Activated B cell treated with CpG ODN at 0.5 μM for 24 hours (primary cell): ENCODE results near the gene IL6R. TPM values are rescaled to one million over a fixed set of nuclear protein-coding genes. Genes with fewer than 3 reads are reported as not detected.

Experiments used
- ATAC-seq: fragments of 200-7000 bp; cut with Tn5 transposase; one replicate; pipeline ENCODE4 v1.10.0; 2021; ENCODE audit warnings: low read depth, mild to moderate bottlenecking, moderate library complexity
- CTCF ChIA-PET: fragments of 350-600 bp; sonication (Branson Sonifier 250); formaldehyde crosslinking; loops from one replicate; lab custom pipeline; 2021; ENCODE audit warnings: antibody characterized with exemption; lab: Charles Lee
- POLR2A ChIA-PET: fragments of 350-600 bp; sonication (Branson Sonifier 250); formaldehyde crosslinking; loops from one replicate; lab custom pipeline; 2021; ENCODE audit warnings: antibody characterized with exemption; lab: Charles Lee
- DNase-seq: peaks from one replicate; pipeline ENCODE4 v3.0.0; 2022
- H3K27ac Mint-ChIP-seq: one replicate; pipeline ENCODE4 v1.8.0; 2020; ENCODE audit warnings: mixed read lengths
- H3K27me3 Mint-ChIP-seq: one replicate; pipeline ENCODE4 v1.8.0; 2021; ENCODE audit warnings: mixed read lengths
- H3K36me3 Mint-ChIP-seq: one replicate; pipeline ENCODE4 v1.8.0; 2021; ENCODE audit warnings: low read depth, mixed read lengths
- H3K4me1 Mint-ChIP-seq: one replicate; pipeline ENCODE4 v1.8.0; 2021; ENCODE audit warnings: mixed read lengths
- H3K4me3 Mint-ChIP-seq: one replicate; pipeline ENCODE4 v1.8.0; 2020; ENCODE audit warnings: mild to moderate bottlenecking, mixed read lengths
- H3K9me3 Mint-ChIP-seq: one replicate; pipeline ENCODE4 v1.8.0; 2020; ENCODE audit warnings: mixed read lengths
- CTCF ChIP-seq: fragments of 200-600 bp; IDR thresholded peaks from one replicate; pipeline ENCODE4 v1.8.0; 2022; ENCODE audit warnings: antibody characterized with exemption, mild to moderate bottlenecking
- intact Hi-C: fragments of 100-400 bp; cut with micrococcal nuclease; formaldehyde crosslinking; loops from one replicate; pipeline ENCODE4 v1.15.1; 2024
- total RNA-seq: library from RNA; stranded (reverse); gene quantifications from 2 replicates; pipeline ENCODE4 v1.2.3, GENCODE V29; 2022

Gene IL6R
- total RNA-seq, 1 donor from 2014 or later, result 3.3 TPM

GRCh38 chr1:154466921-154467417, 61.8 kb downstream of the IL6R start:
- ATAC-seq (no peak), DNase-seq (no peak)
- Mint-ChIP-seq H3K27ac (no peak overlapping the region), H3K9me3 (no peaks in the 10 kb centered on the region), H3K4me3 (no peak overlapping the region), H3K4me1 (peaks cover 13% of the 10 kb centered on the region), H3K27me3 (no peaks in the 10 kb centered on the region), H3K36me3 (no peaks in the 10 kb centered on the region)
- POLR2A ChIA-PET, result interaction anchor here (0.7 kb wide), 1 partner anchor 22 kb away, joined by 3 read pairs; no protein-coding TSS in a partner anchor
- no peak for TF ChIP-seq CTCF
- intact Hi-C loops, result no loop called here
- CTCF ChIA-PET, result interaction anchor here (0.9 to 3.0 kb wide), 3 partner anchors 12 to 114 kb away, joined by 3 to 8 read pairs (median 3); no protein-coding TSS in a partner anchor

- no peaks in the 10 kb centered on the region for H3K27me3 Mint-ChIP-seq
- no peaks in the 10 kb centered on the region for H3K36me3 Mint-ChIP-seq
- peaks cover 13% of the 10 kb centered on the region for H3K4me1 Mint-ChIP-seq
- DNase-seq (no peak), ATAC-seq (no peak)
- TF ChIP-seq CTCF, result no peak
- CTCF ChIA-PET, result interaction anchor here (0.9 to 3.0 kb wide), 3 partner anchors 12 to 115 kb away, joined by 3 to 8 read pairs (median 3); no protein-coding TSS in a partner anchor
- H3K27ac Mint-ChIP-seq, result no peak overlapping the region
- intact Hi-C loops, result no loop called here
- H3K9me3 Mint-ChIP-seq, result no peaks in the 10 kb centered on the region
- no peak overlapping the region for H3K4me3 Mint-ChIP-seq
- POLR2A ChIA-PET, result interaction anchor here (0.5 to 0.7 kb wide), 3 partner anchors 11 to 196 kb away, joined by 3 to 4 read pairs (median 3); no protein-coding TSS in a partner anchor
These were observed 62.4 kb downstream of the IL6R start for GRCh38 chr1:154467434-154468102.

GRCh38 chr1:154468535-154469250, 63.5 kb downstream of the IL6R start:
- TF ChIP-seq CTCF, result no peak
- H3K4me1 Mint-ChIP-seq, result peaks cover 13% of the 10 kb centered on the region
- no peaks in the 10 kb centered on the region for H3K9me3 Mint-ChIP-seq
- DNase-seq (no peak), ATAC-seq (no peak)
- no peak overlapping the region for H3K4me3 Mint-ChIP-seq
- ChIA-PET CTCF (no interaction called here), POLR2A (no interaction called here)
- intact Hi-C loops, result no loop called here
- no peaks in the 10 kb centered on the region for H3K36me3 Mint-ChIP-seq
- no peaks in the 10 kb centered on the region for H3K27me3 Mint-ChIP-seq
- no peak overlapping the region for H3K27ac Mint-ChIP-seq

- intact Hi-C loops, result loop anchor here (10.0 kb wide), 1 partner anchor 115 kb away; no protein-coding TSS in a partner anchor
- no peak for ATAC-seq
- TF ChIP-seq CTCF, result no peak
- no peak for DNase-seq
- H3K4me1 Mint-ChIP-seq, result peaks cover 16% of the 10 kb centered on the region
- POLR2A ChIA-PET, result no interaction called here
- H3K27me3 Mint-ChIP-seq, result no peaks in the 10 kb centered on the region
- H3K9me3 Mint-ChIP-seq, result no peaks in the 10 kb centered on the region
- H3K36me3 Mint-ChIP-seq, result no peaks in the 10 kb centered on the region
- H3K4me3 Mint-ChIP-seq, result no peak overlapping the region
- CTCF ChIA-PET, result no interaction called here
- H3K27ac Mint-ChIP-seq, result no peak overlapping the region
These were observed 64.9 kb downstream of the IL6R start for GRCh38 chr1:154469844-154470560.
